Ascending aorta (tissue), 2 donors: Measurements from ENCODE around the gene MCM5. TPM values are rescaled to one million over a fixed set of nuclear protein-coding genes. Genes with fewer than 3 reads are reported as not detected.

Source experiments
- DNase-seq, 2 donors: peaks; one replicate each; pipeline ENCODE4 v3.0.0-alpha.2; 2019; ENCODE audit warnings: low spot score in 2 of 2
- H3K27ac ChIP-seq, 2 donors: fragments of 200-600 bp; sonication (generic); one replicate each; pipeline ENCODE4 v1.5.1; 2016 to 2017; ENCODE audit warnings: mild to moderate bottlenecking in 1 of 2
- H3K27me3 ChIP-seq: fragments of 200-600 bp; sonication (generic); one replicate; pipeline ENCODE4 v1.5.1; 2017
- H3K36me3 ChIP-seq, 2 donors: fragments of 200-600 bp; sonication (generic); one replicate each; pipeline ENCODE4 v1.5.1; 2016
- H3K4me1 ChIP-seq, 2 donors: fragments of 200-600 bp; sonication (generic); one replicate each; pipeline ENCODE4 v1.5.1; 2016 to 2017; ENCODE audit warnings: mild to moderate bottlenecking in 1 of 2
- H3K4me3 ChIP-seq, 2 donors: fragments of 200-600 bp; sonication (generic); one replicate each; pipeline ENCODE4 v1.5.1; 2016 to 2017; ENCODE audit warnings: mild to moderate bottlenecking in 1 of 2
- H3K9me3 ChIP-seq, 2 donors: fragments of 200-600 bp; sonication (generic); one replicate each; pipeline ENCODE4 v1.5.1; 2016
- CTCF ChIP-seq, 3 experiments: fragments of 200-600 bp in 2 of 3; fragments of 450-650 bp in 1 of 3; sonication (generic) in 2 of 3; IDR thresholded peaks; one replicate each; pipeline ENCODE4 v1.5.1; 2016 to 2019; ENCODE audit warnings: antibody characterized with exemption in 3 of 3, mild to moderate bottlenecking in 1 of 3, moderate library complexity in 1 of 3
- intact Hi-C: fragments of 100-400 bp; cut with DNase I; formaldehyde crosslinking; loops from one replicate; pipeline ENCODE4 v1.15.1; 2023
- total RNA-seq: library from RNA; depleted of rRNA; stranded (reverse); fragments of >200 nt; gene quantifications from one replicate; pipeline ENCODE4 v1.1.0, GENCODE V29; 2016

The MCM5 gene
- total RNA-seq, 1 donor from 2014 or later = 31.1 TPM

- no peak for DNase-seq
- Histone ChIP-seq H3K4me3 (no peak overlapping the region), H3K27me3 (peaks cover 2% of the 10 kb centered on the region), H3K4me1 (peaks cover 0 to 5% of the 10 kb centered on the region in 2 donors), H3K27ac (no peak overlapping the region), H3K36me3 (no peaks in the 10 kb centered on the region), H3K9me3 (no peaks in the 10 kb centered on the region)
- intact Hi-C loops = no loop called here
- no peak for TF ChIP-seq CTCF (IDR thresholded peaks at IDR 0.05)
These were observed 32.5 kb upstream of the MCM5 start for GRCh38 chr22:35367331-35367886.

GRCh38 chr22:35368386-35368785 is 31.6 kb upstream of the MCM5 start:
- Histone ChIP-seq H3K4me3 (no peak overlapping the region), H3K9me3 (no peaks in the 10 kb centered on the region)

DNA sequence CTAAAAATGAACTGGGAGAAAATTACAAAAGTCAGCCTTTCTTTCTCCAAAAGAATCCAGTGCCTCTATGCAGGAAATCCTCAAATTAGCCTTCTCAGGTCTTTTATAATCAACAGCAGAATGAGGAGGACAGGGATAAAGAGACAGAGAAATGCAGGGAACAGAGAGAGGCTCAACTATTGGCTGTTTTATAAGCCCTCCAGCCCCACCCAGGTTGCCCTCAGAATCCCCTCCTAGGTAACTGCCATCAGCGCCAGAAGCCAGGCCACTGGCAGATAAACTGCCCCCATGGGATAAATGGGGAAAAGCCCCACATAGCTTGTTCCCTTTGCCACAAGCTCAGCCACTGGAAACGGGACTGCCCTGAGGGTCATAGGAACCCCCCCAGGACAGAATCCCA is 29.9 kb upstream of the MCM5 start:
- H3K27me3 ChIP-seq = no peaks in the 10 kb centered on the region
- no peak for DNase-seq
- intact Hi-C loops = no loop called here
- H3K36me3 ChIP-seq = no peaks in the 10 kb centered on the region
- TF ChIP-seq CTCF (IDR thresholded peaks at IDR 0.05) = no peak
- H3K9me3 ChIP-seq = no peaks in the 10 kb centered on the region
- no peak overlapping the region for H3K27ac ChIP-seq
- H3K4me3 ChIP-seq = no peak overlapping the region
- peaks cover 0 to 6% of the 10 kb centered on the region in 2 donors for H3K4me1 ChIP-seq

More at GRCh38 chr22:35368386-35368785, 31.6 kb upstream of the MCM5 start:
- Histone ChIP-seq H3K36me3 (no peaks in the 10 kb centered on the region), H3K27me3 (no peaks in the 10 kb centered on the region), H3K27ac (no peak overlapping the region), H3K4me1 (peaks cover 0 to 6% of the 10 kb centered on the region in 2 donors)
- no peak for DNase-seq
- intact Hi-C loops = no loop called here
- no peak for TF ChIP-seq CTCF (IDR thresholded peaks at IDR 0.05)

- no peak for DNase-seq
- no peak for TF ChIP-seq CTCF (IDR thresholded peaks at IDR 0.05)
- Histone ChIP-seq H3K9me3 (no peaks in the 10 kb centered on the region), H3K27ac (no peak overlapping the region), H3K36me3 (no peaks in the 10 kb centered on the region), H3K27me3 (no peaks in the 10 kb centered on the region), H3K4me3 (no peak overlapping the region), H3K4me1 (peaks cover 0 to 19% of the 10 kb centered on the region in 2 donors)
- intact Hi-C loops = no loop called here
These were observed 26.2 kb upstream of the MCM5 start for GRCh38 chr22:35373781-35374180.

DNA sequence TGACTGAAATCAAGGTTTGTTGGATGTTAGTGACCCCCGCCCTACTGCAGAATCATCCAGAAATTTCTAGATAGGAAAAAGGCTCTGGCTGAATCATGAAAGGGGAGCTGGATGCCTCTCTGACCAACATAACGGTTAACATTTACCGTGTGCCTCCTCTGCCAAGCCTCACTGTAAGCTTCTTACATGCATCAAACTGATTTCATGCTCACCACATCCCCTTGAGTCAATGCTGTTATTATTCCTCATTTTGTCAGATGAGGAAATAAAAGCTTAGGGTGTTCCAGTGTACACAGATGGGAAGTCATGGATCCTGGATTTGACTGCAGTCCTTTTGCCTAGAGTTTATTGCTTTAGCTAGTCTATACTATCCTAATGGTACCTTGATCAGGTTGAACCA is 24.9 kb upstream of the MCM5 start:
- Histone ChIP-seq H3K27ac (peak overlapping the region in 1 of 2 donors; percentile 9), H3K4me3 (no peak overlapping the region), H3K9me3 (no peaks in the 10 kb centered on the region), H3K36me3 (no peaks in the 10 kb centered on the region), H3K4me1 (peaks cover 0 to 19% of the 10 kb centered on the region in 2 donors), H3K27me3 (no peaks in the 10 kb centered on the region)
- DNase-seq = no peak
- TF ChIP-seq CTCF (IDR thresholded peaks at IDR 0.05) = no peak
- intact Hi-C loops = no loop called here

GRCh38 chr22:35375526-35375925 is 24.4 kb upstream of the MCM5 start:
- intact Hi-C loops = no loop called here
- Histone ChIP-seq H3K4me3 (no peak overlapping the region), H3K27ac (peak overlapping the region; percentile 9 to 70), H3K4me1 (peaks cover 4 to 24% of the 10 kb centered on the region in 2 donors), H3K27me3 (no peaks in the 10 kb centered on the region), H3K36me3 (no peaks in the 10 kb centered on the region), H3K9me3 (no peaks in the 10 kb centered on the region)
- DNase-seq = no peak
- no peak for TF ChIP-seq CTCF (IDR thresholded peaks at IDR 0.05)
